ENCODE data around the gene TSPO2.
"Not testable (repeated sequence)": the region's sequence is repeated elsewhere in the genome, so short reads cannot be mapped to it uniquely, and the experiment has no call there.

TSPO2 gene

GRCh38 chr6:41014780-41015179 is 27.5 kb upstream of the TSPO2 start:
- H3K36me3 Mint-ChIP-seq = peaks cover 8% of the 10 kb centered on the region
- H3K4me3 Mint-ChIP-seq = no peak overlapping the region
- H3K27me3 Mint-ChIP-seq = peaks cover 10% of the 10 kb centered on the region
- no peaks in the 10 kb centered on the region for H3K4me1 Mint-ChIP-seq
- DNase-seq (ENCODE audit: low spot score in 2 of 2) (no peak), ATAC-seq (ENCODE audit: low read depth) (no peak)
- peaks cover 3% of the 10 kb centered on the region for H3K9me3 Mint-ChIP-seq
- no peak overlapping the region for H3K27ac Mint-ChIP-seq

DNA sequence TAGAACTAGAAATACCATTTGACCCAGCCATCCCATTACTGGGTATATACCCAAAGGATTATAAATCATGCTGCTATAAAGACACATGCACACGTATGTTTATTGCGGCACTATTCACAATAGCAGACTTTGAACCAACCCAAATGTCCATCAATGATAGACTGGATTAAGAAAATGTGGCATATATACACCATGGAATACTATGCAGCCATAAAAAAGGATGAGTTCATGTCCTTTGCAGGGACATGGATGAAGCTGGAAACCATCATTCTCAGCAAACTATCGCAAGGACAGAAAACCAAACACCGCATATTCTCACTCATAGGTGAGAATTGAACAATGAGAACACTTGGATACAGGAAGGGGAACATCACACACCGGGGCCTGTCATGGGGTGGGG is 26.4 kb upstream of the TSPO2 start:
- peaks cover 13% of the 10 kb centered on the region for H3K36me3 Mint-ChIP-seq
- not testable (repeated sequence) for H3K27ac Mint-ChIP-seq; ATAC-seq (ENCODE audit: low read depth); DNase-seq (ENCODE audit: low spot score in 2 of 2); H3K4me1 Mint-ChIP-seq; H3K4me3 Mint-ChIP-seq; H3K9me3 Mint-ChIP-seq
- peaks cover 11% of the 10 kb centered on the region for H3K27me3 Mint-ChIP-seq

DNA sequence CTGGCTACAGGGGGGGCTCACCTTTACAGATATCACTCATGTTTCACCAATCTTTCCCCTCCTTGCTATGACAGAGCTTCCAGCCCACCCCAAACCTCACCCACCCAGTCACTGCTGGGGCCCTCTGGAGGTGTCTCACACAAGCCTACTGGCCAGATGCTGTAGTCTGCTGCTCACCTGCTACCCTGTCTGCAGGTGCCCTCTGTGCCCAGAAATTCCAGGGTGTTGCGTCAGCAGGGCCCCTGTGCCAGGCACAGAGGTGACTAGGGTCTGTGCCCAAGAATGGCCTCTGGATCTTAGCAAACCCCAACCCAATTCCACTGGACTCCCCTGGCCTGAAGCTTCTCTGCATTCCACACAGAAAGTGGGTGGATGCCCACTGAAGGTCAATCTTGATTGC is 24.6 kb upstream of the TSPO2 start:
- Mint-ChIP-seq H3K27ac (no peak overlapping the region), H3K27me3 (peaks cover 9% of the 10 kb centered on the region), H3K4me1 (no peaks in the 10 kb centered on the region), H3K36me3 (peaks cover 13% of the 10 kb centered on the region), H3K9me3 (peaks cover 6% of the 10 kb centered on the region), H3K4me3 (no peak overlapping the region)
- DNase-seq (ENCODE audit: low spot score in 2 of 2) (no peak), ATAC-seq (ENCODE audit: low read depth) (no peak)

DNA sequence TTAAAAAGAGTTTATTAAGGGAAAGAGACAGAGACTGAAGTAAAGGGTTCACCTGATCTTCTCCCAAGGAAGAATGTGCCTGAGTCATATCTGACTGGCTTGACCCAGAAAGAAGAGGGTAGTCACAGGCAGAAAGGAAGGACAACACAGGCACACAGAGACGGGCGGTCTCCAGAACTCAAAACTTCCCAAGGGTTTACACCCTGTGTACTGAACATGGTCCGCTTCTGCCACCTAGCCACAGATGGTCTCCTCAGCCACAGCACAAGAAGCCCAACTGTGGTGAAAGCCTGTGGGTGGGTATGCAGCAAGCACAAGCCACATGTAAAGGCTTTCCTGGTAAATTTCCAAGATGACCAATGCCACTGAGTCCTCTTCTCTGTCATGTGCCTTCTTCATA is 20.4 kb upstream of the TSPO2 start:
- H3K36me3 Mint-ChIP-seq = peaks cover 12% of the 10 kb centered on the region
- H3K4me3 Mint-ChIP-seq = no peak overlapping the region
- H3K27ac Mint-ChIP-seq = no peak overlapping the region
- DNase-seq (ENCODE audit: low spot score in 2 of 2) (no peak), ATAC-seq (ENCODE audit: low read depth) (no peak)
- H3K27me3 Mint-ChIP-seq = peaks cover 7% of the 10 kb centered on the region
- H3K9me3 Mint-ChIP-seq = peaks cover 6% of the 10 kb centered on the region
- no peaks in the 10 kb centered on the region for H3K4me1 Mint-ChIP-seq

DNA sequence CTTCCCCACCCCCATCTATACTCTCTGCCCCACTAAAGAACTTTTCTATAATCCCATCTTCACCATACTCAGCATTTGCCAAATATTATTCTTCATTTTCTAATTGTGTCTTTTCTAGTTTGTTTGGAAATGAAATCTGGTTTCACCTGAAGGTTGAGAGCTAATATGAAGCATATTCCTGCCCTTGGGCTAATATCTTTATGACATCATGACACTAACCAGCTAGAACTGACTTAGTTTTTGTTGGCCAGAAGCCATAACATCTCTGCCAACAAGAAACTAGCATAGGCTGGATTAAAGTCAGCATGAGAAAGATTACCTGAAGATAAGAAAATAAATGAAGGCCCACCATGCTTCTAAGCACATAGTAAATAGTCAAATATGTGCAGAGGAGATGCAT is 20.0 kb upstream of the TSPO2 start:
- Mint-ChIP-seq H3K36me3 (peaks cover 12% of the 10 kb centered on the region), H3K27me3 (peaks cover 7% of the 10 kb centered on the region), H3K9me3 (peaks cover 6% of the 10 kb centered on the region), H3K27ac (no peak overlapping the region), H3K4me3 (no peak overlapping the region), H3K4me1 (peaks cover 3% of the 10 kb centered on the region)
- ATAC-seq (ENCODE audit: low read depth) (no peak), DNase-seq (ENCODE audit: low spot score in 2 of 2) (no peak)

- ATAC-seq (ENCODE audit: low read depth) (no peak), DNase-seq (ENCODE audit: low spot score in 2 of 2) (no peak)
- Mint-ChIP-seq H3K27ac (no peak overlapping the region), H3K4me1 (peaks cover 10% of the 10 kb centered on the region), H3K4me3 (no peak overlapping the region), H3K9me3 (peaks cover 5% of the 10 kb centered on the region), H3K36me3 (peaks cover 10% of the 10 kb centered on the region), H3K27me3 (peaks cover 5% of the 10 kb centered on the region)
Measured at GRCh38 chr6:41023114-41023513, 19.2 kb upstream of the TSPO2 start.

GRCh38 chr6:41025966-41026530 is 16.2 kb upstream of the TSPO2 start:
- Mint-ChIP-seq H3K27ac (no peak overlapping the region), H3K27me3 (no peaks in the 10 kb centered on the region), H3K9me3 (no peaks in the 10 kb centered on the region), H3K4me1 (peaks cover 19% of the 10 kb centered on the region), H3K4me3 (no peak overlapping the region), H3K36me3 (no peaks in the 10 kb centered on the region)
- ATAC-seq (ENCODE audit: low read depth) (no peak), DNase-seq (ENCODE audit: low spot score in 2 of 2) (no peak)

DNA sequence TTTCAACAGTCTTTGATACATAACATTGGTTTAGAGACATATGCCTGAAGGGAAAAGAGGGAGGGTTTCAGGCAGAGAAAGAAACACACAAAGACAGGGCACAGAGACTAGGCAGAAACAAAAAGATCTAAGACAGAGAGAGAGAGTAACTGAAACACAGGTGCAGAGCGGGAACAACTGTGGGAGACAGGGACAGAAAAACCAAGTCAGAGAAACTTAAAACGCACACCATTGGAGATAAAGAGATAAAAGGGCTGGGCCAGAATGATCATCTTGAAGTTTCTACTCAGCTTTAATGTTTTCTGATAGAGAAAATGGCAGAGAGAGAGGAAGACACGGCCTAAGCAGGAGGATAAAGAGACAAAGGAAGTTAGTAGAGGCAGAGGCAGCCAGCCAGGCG is 15.0 kb upstream of the TSPO2 start:
- no peaks in the 10 kb centered on the region for H3K9me3 Mint-ChIP-seq
- H3K4me3 Mint-ChIP-seq = peak overlapping the region; percentile 85
- H3K4me1 Mint-ChIP-seq = peaks cover 21% of the 10 kb centered on the region
- no peaks in the 10 kb centered on the region for H3K36me3 Mint-ChIP-seq
- no peak for DNase-seq (ENCODE audit: low spot score in 2 of 2)
- no peaks in the 10 kb centered on the region for H3K27me3 Mint-ChIP-seq
- peak overlapping the region; percentile 2 for H3K27ac Mint-ChIP-seq
- ATAC-seq (ENCODE audit: low read depth) = no peak

- peak; percentile 68 to 86 for DNase-seq (ENCODE audit: low spot score in 2 of 2)
- Mint-ChIP-seq H3K27ac (peak overlapping the region; percentile 2), H3K4me3 (peak overlapping the region; percentile 85), H3K4me1 (peaks cover 21% of the 10 kb centered on the region), H3K9me3 (no peaks in the 10 kb centered on the region), H3K27me3 (no peaks in the 10 kb centered on the region), H3K36me3 (no peaks in the 10 kb centered on the region)
- peak; percentile 87 for ATAC-seq (ENCODE audit: low read depth)
Measured at GRCh38 chr6:41027799-41028560, 14.3 kb upstream of the TSPO2 start.

- ATAC-seq (ENCODE audit: low read depth) (no peak), DNase-seq (ENCODE audit: low spot score in 2 of 2) (no peak)
- Mint-ChIP-seq H3K9me3 (no peaks in the 10 kb centered on the region), H3K4me3 (peak overlapping the region; percentile 85), H3K27ac (no peak overlapping the region), H3K4me1 (peaks cover 21% of the 10 kb centered on the region), H3K36me3 (no peaks in the 10 kb centered on the region), H3K27me3 (no peaks in the 10 kb centered on the region)
Measured at GRCh38 chr6:41028561-41029412, 13.5 kb upstream of the TSPO2 start.

DNA sequence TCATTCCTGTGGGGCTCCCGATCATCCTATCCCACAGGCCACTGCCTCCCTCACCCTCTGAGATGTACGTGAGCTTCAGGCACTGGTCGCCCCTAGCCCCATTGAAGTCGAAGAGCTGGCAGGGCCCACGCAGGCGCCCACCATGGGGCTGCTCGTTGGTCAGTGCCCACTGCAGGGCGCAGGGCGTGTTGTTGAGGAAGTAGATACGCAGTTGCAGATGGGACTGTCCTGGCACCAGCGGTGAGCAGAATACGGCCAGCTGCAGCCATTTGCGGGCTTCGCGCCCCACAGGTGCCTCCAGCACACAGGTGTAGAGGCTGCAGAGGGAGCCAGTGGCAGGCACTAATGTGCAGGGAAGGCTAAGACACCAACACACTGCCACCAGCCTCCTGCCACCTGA is 9.4 kb upstream of the TSPO2 start:
- DNase-seq (ENCODE audit: low spot score in 2 of 2) (no peak), ATAC-seq (ENCODE audit: low read depth) (no peak)
- no peak overlapping the region for H3K27ac Mint-ChIP-seq
- no peak overlapping the region for H3K4me3 Mint-ChIP-seq
- H3K36me3 Mint-ChIP-seq = no peaks in the 10 kb centered on the region
- no peaks in the 10 kb centered on the region for H3K9me3 Mint-ChIP-seq
- no peaks in the 10 kb centered on the region for H3K27me3 Mint-ChIP-seq
- peaks cover 12% of the 10 kb centered on the region for H3K4me1 Mint-ChIP-seq

DNA sequence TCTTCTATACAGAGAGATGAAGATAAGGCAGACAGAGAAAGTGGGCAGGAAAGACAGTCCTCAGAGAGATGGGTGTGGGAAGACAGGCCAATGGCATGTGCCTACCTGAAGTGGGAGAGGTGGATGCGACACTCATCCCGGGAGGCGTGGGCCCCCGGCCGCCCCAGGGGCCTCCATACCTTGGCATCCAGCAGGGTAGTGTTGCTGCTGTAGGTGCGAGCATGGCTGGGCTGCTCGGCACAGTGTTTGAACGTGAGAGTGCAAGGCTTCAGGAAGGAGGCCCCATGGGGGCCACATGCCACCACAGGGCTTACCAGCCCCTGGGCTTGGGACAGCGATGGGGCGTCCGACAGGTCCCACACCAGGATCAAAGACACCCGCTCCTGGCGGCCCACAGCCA is 8.5 kb upstream of the TSPO2 start:
- H3K27me3 Mint-ChIP-seq = no peaks in the 10 kb centered on the region
- H3K36me3 Mint-ChIP-seq = no peaks in the 10 kb centered on the region
- no peak overlapping the region for H3K4me3 Mint-ChIP-seq
- peaks cover 9% of the 10 kb centered on the region for H3K4me1 Mint-ChIP-seq
- H3K9me3 Mint-ChIP-seq = no peaks in the 10 kb centered on the region
- H3K27ac Mint-ChIP-seq = no peak overlapping the region
- DNase-seq (ENCODE audit: low spot score in 2 of 2) = no peak
- no peak for ATAC-seq (ENCODE audit: low read depth)

DNA sequence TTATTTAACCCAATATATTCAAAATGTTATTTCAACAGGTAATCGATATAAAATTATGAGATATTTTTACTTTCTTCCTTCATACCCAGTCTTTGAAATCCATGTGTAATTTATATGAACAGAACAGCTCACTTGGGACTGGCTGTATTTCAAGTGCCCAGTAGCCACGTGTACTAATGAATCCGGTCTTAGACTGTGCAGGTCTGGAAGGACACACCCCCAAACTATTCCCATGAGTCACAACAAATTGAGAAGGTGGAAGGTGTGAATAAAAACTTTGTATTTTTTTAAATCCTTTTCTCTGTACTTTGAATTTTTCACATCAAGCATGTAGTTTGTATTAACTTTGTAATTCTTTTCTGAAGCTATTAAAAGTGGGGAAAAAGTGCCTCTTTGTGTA is 6.1 kb upstream of the TSPO2 start:
- Mint-ChIP-seq H3K27ac (no peak overlapping the region), H3K27me3 (no peaks in the 10 kb centered on the region), H3K9me3 (no peaks in the 10 kb centered on the region), H3K4me3 (no peak overlapping the region), H3K4me1 (peaks cover under 1% of the 10 kb centered on the region), H3K36me3 (no peaks in the 10 kb centered on the region)
- DNase-seq (ENCODE audit: low spot score in 2 of 2) (no peak), ATAC-seq (ENCODE audit: low read depth) (no peak)

DNA sequence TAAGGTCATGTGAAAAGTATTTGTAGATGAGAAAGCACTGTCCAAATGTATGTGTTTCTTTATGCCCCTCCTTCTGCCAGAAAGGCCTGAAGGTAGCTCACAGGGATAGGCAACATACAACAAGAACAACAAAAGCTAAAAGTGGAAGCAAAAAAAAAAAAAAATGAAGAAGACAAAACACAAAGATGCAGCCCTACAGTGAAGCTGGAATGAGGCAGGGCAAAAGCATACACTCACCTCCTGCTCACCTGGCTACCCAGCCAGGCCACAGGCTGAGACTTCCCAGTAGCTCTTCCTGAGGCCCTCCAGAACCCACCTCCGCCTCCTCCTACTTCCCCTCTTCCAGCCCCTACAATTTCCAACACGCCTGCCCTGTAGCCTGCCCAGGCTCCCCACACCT is 5.7 kb upstream of the TSPO2 start:
- Mint-ChIP-seq H3K4me1 (no peaks in the 10 kb centered on the region), H3K27ac (no peak overlapping the region), H3K9me3 (no peaks in the 10 kb centered on the region), H3K4me3 (no peak overlapping the region), H3K27me3 (no peaks in the 10 kb centered on the region), H3K36me3 (no peaks in the 10 kb centered on the region)
- DNase-seq (ENCODE audit: low spot score in 2 of 2) (no peak), ATAC-seq (ENCODE audit: low read depth) (no peak)

All from memory B cell (primary cell).